HG02840 (cell line): ENCODE data around the gene LIME1.

Source experiments
- ATAC-seq: cut with Tn5 transposase; IDR thresholded peaks from one replicate; pipeline ENCODE4 v1.9.1; 2021; ENCODE audit warnings: mild to moderate bottlenecking, moderate library complexity, moderate number of reproducible peaks; ENCODE audit not compliant: unreplicated experiment, low FRiP score

LIME1 gene, protein sequence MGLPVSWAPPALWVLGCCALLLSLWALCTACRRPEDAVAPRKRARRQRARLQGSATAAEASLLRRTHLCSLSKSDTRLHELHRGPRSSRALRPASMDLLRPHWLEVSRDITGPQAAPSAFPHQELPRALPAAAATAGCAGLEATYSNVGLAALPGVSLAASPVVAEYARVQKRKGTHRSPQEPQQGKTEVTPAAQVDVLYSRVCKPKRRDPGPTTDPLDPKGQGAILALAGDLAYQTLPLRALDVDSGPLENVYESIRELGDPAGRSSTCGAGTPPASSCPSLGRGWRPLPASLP

DNA sequence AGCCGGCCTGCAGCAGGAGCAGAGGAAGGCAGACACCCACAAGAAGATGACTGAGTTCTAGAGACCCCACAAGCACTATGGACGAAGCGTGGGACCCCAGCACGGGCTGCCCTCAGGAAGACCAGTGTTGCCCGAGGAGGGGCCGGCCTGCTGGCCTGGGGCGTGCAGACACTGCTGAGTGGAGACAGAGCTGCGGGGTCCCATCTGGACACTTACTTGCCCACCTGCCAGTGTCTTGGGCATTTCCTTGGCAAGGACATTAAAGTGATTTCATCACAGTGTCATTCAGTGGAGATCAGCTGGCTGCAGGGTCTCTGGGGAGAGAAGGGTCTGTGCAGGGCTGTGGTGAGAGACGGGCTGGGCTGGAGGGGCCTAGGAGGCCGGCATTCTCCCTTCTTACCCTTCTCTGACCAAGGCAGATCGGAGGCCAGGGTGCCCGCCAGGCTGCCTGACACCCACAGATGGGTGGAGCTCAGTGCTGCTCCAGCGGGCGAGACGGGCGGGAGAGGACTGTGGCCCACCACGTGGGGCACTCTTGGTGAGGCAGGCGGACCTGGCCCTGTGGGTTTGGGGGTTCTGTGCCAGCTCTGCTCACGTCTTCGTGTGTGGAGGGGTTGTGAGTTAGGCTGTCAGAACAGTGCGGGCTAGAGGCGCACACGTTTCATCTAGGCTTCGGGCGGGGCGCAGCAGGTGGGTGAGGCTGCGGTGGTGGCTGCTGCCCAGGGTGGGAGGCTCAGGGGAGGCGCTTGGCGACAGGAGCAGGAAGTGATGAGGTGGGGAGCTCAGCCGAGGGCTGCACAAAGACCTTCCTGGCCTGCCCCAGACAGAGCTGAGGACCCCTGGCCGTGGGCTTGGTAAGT lies at the start of gene LIME1:
Gene LIME1, plus strand, starts transcription at position 806 of the 860 bp plus-strand sequence. CDS start 886 bp downstream, outside the sequence.
- no peak for ATAC-seq

DNA sequence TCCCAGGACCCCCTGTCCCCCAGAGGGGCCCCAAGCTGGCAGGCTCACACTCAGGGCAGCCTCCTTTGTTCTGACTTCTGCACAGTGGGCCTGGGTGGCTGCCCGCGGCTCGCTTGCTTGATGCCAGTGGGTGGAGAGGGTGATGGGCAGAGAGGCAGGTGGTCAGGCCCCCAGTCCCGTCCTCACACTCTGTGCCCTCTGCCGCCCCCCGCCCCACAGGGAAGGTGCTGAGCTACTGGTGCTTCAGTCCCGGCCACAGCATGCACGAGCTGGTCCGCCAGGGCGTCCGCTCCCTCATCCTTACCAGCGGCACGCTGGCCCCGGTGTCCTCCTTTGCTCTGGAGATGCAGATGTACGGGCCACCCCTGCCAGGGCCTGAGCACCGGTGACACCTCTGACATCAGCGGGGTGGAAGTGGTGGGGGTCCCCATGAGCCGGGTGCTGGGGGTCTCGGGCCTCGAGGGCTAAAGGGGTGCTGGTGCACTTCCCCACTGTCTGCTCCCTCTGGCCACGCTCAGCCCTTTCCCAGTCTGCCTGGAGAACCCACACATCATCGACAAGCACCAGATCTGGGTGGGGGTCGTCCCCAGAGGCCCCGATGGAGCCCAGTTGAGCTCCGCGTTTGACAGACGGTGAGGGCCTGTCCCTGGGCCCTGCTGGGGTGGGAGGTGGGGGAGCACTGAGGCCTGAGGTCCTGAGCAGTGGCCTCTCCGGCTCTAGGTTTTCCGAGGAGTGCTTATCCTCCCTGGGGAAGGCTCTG lies 48.9 kb upstream of the LIME1 start:
- ATAC-seq: no peak

GRCh38 chr20:63688228-63689045 lies 48.0 kb upstream of the LIME1 start:
- ATAC-seq: no peak

DNA sequence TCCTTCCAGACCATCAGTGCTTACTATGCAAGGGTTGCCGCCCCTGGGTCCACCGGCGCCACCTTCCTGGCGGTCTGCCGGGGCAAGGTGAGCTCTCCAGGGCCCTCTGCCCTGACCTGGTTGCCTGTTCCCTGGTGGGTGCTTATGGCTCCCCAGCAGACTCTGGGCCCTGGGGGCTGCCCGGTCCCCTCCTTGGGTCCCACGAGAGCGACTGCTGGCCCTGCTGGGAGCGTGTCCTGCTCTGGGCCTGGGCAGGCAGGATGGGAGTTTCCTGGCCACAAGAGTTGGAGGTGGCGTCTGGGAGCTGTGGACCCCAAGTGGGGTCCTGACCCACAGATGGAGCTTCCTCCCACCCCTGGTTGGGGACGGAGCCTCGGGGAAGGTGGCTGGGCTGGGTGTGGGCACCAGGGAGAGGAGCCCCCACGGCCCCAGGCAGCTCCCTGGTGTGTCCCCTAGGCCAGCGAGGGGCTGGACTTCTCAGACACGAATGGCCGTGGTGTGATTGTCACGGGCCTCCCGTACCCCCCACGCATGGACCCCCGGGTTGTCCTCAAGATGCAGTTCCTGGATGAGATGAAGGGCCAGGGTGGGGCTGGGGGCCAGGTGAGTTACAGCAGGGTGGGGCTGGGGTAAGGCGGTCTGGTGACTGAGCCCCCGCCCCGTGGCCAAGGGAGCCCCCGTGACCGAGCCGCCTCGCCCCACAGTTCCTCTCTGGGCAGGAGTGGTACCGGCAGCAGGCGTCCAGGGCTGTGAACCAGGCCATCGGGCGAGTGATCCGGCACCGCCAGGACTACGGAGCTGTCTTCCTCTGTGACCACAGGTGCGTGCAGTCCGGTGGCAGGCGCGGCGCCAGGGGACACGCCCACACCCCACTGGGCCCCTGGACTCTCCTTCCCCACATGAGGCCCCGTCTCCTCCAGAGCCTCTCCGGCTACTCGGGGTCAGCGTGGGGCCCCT lies 47.1 kb upstream of the LIME1 start:
- ATAC-seq: no peak

GRCh38 chr20:63690003-63690897 lies 46.2 kb upstream of the LIME1 start:
- ATAC-seq: no peak

DNA sequence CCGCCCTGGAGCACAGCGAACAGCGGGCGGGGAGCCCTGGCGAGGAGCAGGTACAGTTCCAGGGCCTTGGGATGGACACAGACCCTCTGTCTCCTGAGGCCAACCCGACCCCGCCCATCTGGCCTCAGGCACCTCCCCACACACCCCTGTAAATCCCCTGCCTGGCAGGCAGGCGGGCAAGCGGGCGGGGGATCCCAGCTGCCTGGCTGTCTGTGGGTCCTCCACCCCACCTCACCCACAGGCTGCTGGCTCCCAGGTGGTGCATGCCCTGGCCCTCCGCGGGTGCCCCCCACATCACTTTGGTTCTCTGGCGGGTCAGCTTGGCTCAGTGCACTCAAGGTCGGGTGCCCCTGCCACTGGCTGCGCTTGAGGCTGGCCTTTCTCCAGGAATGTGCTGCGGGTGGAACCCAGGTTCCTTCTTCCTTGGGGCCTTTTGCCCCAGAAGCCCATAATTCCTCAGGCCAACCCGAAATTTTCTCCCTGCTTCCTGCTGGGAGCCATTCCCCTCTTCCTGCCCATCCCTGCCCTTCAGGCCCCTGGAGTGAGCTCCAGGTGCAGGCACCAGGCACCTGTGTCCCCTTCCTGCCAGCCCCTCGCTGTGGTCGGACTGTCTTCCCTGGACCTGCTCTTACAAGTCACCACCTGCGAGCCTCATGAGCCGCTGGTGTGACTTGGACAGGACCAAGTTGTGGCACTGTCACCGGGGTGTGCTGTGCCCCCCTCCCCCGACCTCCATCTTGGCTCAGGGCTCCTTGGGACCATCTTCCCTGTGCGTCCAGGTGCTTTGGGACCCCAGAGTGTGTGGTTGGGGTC lies 45.4 kb upstream of the LIME1 start:
- ATAC-seq: no peak

GRCh38 chr20:63691711-63692435 lies 44.6 kb upstream of the LIME1 start:
- ATAC-seq: no peak

- no peak for ATAC-seq
These were observed 43.9 kb upstream of the LIME1 start for GRCh38 chr20:63692436-63693082.

DNA sequence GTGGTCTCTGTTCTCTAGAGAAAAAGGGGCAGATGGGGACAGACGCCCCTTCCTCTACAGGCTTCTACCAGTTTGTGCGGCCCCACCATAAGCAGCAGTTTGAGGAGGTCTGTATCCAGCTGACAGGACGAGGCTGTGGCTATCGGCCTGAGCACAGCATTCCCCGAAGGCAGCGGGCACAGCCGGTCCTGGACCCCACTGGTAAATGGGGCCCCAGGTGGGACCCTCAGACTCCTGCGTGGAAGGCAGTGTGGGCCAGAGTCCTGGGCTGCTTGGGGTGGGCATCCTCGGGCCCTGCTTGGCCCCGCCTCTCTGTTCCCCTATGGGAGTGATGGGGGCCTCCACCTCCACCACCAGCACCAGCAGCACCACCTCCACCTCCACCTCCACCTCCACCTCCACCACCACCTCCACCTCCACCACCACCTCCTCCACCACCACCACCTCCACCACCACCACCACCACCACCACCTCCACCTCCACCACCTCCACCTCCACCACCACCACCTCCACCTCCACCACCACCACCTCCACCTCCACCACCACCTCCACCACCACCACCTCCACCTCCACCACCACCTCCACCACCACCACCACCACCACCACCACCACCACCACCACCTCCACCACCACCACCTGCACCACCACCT lies 43.3 kb upstream of the LIME1 start:
- no peak for ATAC-seq

DNA sequence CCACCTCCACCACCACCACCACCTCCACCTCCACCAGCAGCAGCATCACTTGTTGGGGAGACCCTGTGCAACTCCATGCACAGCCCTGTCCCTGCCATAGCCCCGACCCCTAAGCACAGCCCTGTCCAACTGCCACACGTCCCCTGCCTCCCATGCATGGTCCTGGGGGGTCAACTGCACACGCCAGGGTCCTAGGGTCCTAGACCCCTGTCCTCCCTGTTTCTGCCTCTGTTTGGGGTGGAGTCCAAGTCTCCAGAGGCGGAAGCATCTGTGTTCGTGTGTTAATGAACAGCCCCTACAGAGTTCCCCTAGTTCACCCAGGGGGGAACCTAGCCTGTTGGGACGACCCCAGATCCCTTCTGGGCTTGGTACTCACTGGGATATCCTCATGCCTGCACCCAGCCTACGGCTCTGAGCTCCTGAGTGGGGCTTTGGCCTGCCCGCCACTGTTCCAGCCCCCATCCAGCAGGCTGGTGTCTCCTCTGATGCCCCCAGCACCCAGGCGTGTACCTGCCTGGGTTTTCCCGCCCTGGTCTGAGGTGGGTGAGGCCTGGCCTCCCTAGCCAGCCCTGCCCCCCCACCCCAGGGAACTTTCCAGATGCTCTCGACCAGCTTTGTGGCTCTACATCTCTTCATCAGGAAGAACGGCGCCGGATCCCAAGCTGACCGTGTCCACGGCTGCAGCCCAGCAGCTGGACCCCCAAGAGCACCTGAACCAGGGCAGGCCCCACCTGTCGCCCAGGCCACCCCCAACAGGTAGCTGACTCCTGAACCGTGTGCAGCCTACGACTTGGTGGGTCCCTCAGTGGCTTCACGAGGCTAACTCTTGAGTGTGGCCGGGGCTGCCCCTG lies 42.5 kb upstream of the LIME1 start:
- no peak for ATAC-seq

DNA sequence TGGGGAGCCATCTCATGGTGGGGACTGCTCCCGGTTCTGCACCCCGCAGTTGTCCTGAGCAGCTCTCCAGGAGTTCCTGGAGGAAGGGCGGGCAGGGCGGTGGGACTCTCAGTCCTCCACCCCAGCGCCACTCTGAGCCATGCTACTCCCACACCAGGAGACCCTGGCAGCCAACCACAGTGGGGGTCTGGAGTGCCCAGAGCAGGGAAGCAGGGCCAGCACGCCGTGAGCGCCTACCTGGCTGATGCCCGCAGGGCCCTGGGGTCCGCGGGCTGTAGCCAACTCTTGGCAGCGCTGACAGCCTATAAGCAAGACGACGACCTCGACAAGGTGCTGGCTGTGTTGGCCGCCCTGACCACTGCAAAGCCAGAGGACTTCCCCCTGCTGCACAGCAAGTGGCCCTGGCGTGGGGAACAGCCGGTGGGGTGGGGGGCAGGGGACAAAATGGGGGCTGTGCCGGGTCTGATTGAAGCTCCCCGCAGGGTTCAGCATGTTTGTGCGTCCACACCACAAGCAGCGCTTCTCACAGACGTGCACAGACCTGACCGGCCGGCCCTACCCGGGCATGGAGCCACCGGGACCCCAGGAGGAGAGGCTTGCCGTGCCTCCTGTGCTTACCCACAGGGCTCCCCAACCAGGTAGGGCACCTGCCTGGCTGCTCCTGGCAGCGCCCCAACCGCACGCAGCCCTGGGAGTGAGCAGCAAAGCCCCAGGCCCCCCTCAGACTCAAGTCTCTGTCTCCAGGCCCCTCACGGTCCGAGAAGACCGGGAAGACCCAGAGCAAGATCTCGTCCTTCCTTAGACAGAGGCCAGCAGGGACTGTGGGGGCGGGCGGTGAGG lies 41.7 kb upstream of the LIME1 start:
- ATAC-seq: no peak

GRCh38 chr20:63695424-63696305 lies 40.8 kb upstream of the LIME1 start:
- no peak for ATAC-seq

- no peak for ATAC-seq
These were observed 40.2 kb upstream of the LIME1 start for GRCh38 chr20:63696306-63696627.
